Activated T-helper 1 cell treated with Interleukin-2 at 50 U/mL for 16 hours (primary cell): ENCODE measurements around the gene RNASE3.
"Not testable (repeated sequence)": the region's sequence is repeated elsewhere in the genome, so short reads cannot be mapped to it uniquely, and the experiment has no call there.

Experiments
- DNase-seq: peaks from one replicate; pipeline ENCODE4 v3.0.0-alpha.2; 2020; ENCODE audit warnings: low read depth

RNASE3 gene

DNA sequence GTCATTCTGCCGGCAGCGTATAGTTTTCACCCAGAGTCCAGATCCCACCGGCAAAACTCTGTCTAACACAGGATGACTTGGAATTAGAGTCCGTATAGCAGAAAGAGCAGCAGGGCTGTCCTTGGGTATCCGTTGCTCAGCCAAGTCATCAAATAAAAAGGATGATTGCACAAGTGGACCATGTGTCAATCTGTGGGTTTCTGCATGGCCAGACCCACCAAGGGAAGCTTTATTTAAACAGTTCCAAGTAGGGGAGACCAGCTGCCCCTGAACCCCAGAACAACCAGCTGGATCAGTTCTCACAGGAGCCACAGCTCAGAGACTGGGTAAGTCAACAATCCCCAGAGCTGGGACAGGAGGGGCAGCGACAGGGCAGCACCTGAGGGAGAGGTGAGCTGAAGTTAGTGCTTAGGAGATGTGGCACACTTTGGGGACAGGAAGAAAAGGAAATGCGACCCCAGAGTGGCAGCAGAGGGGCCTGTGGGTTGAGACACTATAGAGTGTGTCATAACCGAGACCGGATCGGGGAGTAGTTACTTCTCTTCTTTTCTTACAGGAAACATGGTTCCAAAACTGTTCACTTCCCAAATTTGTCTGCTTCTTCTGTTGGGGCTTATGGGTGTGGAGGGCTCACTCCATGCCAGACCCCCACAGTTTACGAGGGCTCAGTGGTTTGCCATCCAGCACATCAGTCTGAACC, at the start of gene RNASE3:
Gene RNASE3 (plus strand): TSS at position 260 of the 700 bp plus-strand sequence. CDS start 302 bp downstream, at position 562.
- not testable (repeated sequence) for DNase-seq

DNA sequence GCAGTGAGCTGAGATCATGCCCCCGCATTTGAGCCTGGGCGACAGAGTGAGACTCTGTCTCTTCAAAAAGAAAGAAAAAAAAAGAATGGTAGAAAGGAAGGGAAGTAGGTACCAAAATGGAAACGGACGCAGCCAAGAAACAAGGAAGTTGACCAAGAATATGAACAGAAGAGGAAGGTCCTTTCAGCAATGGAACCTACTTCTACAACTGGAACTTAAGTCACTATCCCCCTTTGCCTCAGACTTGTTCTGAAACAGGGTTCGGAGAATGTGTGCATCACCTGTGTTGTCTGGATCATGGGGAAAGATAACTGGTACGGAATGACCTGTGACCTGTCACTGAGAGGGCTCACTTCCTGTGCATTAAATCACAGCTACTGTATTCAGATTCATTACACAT, 44.6 kb upstream of the RNASE3 start:
- no peak for DNase-seq

DNA sequence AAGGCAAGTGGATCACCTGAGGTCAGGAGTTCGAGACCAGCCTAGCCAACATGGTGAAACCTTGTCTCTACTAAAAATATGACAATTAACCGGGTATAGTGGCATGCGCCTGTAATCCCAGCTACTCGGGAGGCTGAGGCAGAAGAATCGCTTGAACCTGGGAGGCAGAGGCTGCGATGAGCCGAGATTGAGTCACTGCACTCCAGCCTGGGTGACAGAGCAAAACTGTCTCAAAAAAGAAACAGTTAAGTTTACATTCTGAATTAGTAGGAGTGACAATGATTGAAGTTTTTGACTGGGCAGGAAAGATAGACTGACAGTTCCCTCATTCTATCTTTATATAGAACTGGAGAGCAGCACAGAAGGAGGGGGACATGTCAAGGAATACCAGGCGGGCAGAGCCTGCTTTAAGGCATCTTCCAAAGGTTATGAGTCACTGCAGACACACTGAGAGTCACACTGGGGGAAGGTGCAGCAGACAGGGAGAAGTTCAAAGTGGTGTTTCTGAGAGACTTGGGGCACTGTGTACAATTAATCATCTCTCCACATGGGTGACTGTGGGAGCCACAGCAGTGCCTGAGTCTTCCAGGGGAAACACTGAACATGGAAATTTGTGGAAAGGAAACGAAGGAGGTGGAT, 42.8 kb upstream of the RNASE3 start:
- no peak for DNase-seq

DNA sequence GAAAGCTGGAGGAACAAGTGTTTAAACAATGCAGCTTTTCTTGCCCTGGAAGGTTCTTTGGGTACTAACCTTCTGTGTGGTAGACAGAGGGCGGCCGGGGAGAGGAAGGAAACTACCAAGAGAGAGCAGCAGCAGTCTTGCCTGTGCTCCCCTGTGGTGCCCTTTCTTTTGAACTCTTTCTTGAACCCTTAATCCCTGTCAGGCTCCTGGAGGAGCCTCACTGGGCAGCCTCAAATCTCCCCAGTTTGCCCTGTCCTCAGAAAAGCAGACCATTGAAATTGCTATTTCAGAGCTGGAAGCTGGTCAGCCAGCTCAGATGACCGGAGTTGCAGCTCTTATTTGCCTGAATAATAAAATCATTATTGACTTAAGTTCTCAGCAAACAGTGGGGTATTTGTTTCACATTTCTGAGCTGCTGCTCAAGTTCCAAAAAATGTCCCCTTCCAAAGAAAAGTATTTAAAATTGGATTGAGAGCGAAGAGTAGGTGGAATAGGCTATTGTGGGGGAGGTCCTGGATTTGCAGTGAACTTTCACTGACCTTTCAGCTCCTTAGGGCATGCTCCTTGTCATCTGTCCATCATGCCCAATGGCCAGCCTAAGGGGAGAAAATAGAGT, 42.1 kb upstream of the RNASE3 start:
- no peak for DNase-seq

DNA sequence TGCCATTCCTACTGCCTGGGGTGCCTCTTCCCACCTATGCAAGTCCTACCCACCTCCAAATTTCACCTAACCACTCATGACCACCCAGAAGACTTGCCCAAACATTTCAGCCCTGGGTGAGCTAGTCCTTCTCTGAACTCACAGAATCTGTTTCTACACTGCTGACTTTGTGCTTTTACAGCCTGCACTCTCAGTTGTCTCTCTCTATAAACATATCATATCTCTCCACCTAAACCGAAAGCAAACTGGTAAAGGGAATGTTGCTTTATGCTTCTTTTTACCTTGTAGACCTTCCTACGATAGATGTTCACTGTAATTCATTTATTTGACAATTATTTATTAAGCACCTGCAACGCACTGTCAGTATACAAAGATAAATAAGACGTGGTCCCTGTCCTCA, 38.1 kb upstream of the RNASE3 start:
- no peak for DNase-seq

DNA sequence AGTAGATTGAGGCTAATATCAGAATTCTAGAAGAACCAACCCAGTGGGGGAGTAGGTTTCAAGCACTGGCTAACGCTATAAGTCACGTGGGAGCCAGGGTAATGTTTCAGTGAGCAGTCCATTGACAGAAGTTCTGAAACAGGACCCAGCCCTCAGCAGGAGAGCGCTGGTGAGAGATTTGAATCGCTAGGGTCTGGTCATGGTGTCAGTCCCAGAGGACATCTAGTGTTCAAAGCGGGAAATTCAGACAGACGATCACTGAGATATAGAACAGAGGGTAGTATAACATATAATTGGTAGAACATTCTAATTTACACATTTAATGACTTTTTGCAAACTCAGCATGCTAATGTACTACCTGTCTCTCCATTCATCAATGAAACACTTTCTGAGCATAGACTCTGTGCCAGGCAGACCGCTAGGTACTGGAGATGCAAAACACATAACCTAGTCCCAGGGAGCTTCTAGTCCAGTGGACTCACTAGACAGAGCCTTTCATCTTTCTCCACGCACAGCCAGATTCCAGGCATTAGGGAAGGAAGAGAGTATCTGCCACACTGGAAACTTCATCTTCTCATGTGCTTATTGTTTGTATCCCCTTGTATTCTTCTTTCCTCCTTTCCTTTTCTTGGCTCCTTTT, 35.4 kb upstream of the RNASE3 start:
- no peak for DNase-seq

DNA sequence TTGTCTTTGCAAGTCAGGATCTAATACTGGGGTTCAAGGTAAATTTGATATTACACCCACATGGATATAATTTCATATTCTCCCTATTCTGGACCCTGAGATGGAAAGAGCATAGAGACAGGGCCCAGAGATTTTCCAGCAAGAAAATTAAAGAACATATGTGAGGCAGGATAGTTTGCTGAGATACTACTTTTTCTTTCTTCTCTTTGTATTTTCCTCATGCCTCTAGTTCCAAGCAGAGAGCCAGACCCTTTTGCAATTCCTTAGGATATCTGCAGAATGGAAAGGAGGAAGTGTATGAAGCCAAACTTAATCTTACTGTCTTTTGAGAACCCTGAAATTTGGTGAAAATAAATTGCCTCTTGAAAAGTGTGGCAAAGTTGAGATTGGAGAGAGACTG, 34.0 kb upstream of the RNASE3 start:
- DNase-seq: no peak

DNA sequence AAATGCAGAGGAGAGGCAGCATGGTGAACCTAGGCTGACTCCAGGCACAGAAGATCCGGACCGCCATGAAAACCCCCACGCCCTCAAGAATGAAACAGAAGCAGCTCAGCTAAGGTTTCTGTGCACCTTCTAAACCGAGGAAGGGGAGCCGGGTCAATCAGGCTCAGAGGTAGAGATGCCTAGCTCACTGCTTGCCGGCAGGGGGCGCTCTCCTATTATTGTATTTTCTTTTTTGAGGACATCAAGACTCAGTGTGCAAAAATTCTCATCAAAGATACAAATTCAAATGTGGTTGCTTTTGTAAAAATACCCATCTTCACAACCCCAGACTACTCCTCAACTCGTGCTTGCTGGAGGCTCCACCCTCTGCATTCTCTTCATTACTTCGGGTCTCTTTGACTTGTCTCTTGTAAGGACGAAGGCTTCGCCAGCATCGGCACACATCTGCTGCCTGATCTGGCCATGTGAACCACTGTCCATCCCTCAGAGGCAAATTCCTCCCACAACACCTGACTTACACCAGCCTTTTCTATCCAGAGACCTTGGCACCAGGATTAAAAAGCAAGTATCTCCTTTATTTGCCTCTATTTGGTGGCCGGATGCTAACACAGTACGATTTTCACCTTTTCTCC, 33.4 kb upstream of the RNASE3 start:
- DNase-seq: peak; percentile 52

DNA sequence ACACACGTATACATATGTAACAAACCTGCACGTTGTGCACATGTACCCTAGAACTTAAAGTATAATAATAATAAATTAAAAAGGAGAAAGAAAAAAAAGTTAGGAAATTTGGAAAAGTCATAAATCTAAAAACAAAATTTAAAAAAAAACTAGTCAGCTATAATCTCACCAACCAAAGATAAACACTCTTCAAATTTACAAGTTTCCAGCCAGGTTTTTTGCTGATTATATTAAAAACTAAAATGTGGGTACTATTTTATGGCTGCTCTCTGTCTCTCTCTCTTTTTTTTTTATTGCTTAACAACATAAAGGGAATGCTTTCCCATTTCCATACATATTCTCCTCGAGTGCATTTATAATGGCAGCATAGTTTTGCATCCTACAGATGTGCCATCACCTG, 25.0 kb upstream of the RNASE3 start:
- DNase-seq: no peak

DNA sequence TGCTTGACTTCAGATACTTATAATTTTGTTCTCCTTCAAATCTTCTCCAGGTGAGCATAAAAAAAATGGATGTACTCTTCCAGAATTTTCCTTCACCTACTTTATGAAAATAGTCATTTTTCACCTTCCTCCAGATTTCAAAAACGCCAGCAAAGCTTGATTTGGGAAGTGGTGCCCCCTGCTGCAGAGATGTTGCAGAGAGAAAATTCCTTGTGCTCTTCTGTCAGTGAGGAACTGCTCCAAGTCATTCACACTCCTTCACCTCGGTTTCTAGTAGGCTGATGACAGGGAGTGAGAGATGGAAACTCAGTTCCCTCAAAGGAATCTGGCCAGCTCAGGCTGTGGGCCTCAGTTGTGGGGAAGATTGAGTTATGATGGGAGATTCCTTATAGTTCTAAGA, 24.2 kb upstream of the RNASE3 start:
- no peak for DNase-seq

DNA sequence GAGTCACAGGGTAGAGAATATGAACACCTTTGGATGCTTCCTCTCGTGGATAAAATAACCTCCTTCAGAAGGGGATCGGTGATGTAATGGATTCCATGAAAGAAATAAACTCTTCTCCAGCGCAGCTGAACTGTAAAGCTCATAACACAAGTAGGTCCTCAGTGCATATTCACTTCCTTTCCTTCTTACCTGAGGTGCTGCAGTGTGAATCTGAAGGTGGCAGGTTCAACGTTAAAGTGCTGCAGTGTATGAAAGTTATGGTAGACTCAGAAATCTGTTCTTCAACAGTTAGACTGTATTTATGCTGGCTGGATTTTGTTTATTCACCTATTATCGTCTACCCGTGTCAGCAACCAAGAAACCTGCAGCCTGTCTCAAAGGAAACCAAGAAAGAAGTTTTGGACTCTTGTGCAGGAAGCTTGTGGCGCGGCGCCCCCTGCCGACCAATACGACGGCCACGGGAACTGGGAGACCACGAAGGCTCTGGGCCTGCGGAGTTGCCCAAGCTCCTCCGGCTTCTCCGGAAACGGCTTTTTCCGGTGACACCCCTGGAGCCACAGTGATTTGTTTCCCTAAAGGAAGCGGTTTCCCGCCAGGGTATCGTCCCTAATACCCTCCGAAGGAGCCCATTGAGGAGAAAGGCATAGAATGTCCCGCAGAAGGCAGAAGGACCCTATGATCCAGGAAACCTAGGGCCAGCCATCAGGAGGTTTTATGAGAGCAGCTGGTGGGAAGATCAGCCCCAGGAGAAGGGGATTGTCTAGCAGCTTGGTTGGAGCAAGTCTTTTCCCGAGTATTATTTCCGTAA, 17.6 kb upstream of the RNASE3 start:
- peak; percentile 58 for DNase-seq

DNA sequence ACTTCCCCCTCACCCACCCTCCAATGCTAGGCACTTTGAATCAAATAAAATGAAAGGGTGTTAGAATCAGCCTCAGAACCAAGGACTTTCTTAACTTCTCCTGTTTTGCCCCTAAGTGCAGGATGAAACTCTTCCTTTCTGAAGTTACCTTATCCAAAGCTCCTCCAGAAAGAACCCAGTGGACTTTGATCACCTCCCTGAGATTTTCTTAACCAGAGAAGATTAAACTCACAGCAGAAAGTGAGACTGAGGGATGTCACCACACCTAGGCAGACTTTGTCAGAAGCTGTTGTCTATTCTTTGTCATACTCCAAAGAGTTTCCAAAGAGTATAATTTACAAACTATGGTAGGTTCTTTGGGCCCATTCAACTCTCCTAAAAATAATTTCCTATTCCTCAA, 14.2 kb upstream of the RNASE3 start:
- no peak for DNase-seq

DNA sequence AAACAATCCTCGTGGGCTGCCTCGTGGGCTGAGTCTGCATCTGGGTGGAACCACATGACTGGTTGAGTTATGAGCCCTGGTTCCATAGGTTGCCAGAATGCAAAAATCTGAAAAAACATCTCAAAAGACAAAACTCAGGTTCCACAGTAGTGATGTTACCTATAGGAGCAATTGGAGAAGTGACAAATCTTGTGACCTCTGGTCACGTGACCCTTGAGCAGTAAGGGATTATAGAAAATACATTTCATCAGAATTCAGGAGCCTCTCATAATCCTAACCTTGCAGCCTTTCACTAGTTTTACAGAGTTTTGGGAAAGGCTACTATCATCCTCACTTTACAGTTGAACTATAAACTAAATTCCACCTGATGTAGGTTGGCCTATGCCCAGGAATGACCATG, 12.5 kb upstream of the RNASE3 start:
- no peak for DNase-seq

DNA sequence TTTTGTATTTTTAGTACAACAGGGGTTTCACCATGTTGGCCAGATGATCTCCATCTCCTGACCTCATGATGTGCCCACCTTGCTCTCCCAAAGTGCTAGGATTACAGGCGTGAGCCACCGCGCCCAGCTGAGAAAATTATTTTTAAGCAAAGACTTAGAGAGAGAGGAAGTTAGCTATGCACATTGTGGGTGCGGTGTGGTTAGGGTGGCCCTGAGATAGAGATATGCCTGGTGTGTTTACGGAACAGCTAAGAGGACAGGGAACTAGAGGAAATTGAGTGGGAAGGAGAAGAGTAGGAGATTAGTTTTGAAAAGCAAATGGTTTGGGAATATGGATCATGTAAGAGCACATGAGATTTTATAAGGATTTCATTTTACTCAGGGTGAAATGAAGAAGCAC, 10.0 kb upstream of the RNASE3 start:
- not testable (repeated sequence) for DNase-seq

DNA sequence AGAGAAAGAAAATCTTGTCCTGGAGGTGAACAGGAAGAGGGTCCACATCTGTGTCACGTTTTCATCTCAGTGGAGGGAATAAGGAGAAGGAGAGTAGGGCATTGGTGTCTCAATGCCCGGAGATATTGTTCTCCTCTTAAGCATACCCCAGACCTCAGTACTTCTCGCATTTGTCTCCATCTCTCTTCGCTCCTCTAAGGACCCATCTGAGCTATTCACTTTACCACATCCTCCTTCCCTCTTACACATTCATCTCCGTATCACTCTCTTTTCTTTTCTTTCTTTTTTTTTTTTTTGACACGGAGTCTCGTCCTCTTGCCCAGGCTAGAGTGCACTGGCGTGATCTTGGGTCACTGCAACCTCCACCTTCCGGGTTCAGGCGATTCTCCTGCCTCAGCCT, 8.4 kb upstream of the RNASE3 start:
- DNase-seq: not testable (repeated sequence)

DNA sequence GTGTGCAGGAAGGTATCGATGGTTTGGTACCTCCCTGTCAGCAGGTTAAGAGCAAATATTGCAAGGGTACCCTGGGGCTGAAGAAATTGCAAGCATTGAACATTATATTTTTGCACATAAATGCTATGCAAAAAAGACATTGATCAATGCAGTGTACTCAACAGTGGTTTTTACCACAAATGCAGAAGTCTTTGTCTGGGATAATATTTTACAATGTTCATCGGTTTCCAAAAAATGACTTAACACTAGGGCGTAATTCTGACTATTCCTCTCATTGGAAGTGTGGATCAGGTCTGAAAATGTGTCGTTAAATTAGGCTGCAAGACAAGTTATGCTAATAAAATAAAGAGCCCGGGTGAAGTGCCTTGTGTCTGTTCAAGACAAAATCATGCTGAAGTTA, 2.8 kb upstream of the RNASE3 start:
- DNase-seq: not testable (repeated sequence)

DNA sequence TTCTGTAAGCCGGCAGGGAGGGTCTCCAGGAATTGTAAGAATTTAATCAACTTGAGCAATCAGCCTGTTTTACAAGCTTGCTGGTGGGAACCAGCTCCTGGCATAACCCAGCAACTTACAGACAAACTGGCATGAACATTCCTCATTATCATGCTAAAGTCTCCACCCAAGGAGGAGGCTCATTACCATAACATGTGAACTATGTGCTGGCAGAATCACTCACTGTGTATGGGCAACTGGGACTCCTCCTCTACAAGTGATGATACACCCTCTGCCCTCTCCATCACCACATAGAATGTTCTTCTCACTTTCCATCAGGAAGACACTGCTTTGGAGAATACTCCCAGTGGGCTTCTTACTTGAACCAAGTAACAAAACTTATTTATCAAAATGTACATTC, 4.1 kb downstream of the RNASE3 start:
- DNase-seq: not testable (repeated sequence)

DNA sequence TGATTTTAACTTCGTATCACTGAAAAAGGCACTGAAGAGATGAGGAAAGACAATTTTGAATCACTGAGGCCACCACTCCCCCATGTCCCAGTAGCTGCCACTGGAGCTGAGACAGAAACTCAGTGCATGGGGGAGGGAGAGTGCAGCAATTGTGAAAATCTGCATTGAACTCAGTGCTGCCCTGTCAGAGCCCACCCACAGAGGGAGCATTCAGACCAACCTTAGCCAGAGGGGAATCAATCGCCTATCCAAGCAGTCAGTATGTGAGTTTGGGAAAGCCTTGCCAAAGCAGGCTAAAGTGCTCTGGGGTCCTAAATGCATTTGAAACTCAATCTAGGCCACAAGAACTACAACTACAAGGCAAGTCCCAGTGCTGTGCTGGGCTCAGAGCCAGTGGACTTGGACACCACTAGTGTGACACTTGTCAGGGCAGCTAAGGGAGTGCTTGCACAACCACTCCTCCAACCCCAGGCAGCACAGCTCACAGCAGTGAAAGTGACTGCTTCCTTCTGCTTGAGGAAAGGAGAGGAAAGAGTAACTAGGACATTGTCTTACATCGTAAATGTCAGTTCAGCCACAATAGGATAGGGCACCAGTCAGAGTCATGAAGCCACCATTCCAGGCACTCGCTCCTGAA, 13.3 kb downstream of the RNASE3 start:
- no peak for DNase-seq

DNA sequence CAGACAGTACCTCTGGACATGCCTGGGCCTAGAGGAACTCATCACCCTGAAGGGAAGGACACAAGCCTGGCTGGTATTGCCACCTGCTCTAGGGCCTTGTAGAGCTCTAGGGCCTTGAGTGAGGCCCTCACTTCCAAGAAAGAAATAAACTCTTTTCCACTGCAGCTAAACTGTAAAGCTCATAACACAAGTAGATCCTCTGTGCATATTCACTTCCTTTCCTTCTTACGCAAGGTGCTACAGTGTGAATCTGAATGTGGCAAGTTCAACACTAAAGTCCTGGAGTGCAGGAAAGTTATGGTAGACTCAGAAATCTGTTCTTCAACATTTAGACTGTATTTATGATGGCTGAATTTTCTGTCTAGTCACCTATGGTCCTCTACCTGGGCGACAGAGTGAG, 14.5 kb downstream of the RNASE3 start:
- no peak for DNase-seq

DNA sequence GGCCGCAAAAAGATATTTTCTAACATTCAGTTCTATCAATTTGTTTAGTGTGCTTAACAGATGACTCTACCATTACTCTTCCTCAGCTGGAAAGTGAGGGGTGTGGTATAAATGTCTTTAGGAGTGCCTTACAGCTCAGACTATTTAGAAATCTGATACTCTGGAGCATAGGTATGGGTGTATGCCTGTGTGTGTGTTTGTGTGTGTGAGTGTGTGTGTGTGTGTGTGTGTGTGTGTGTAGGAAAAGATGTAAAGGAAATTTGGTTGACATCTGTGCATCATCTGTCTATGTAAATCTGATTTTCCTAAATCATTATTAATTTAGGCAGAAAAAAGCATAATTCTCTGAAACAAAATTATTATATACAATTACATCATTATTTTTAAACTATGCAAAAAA, 16.0 kb downstream of the RNASE3 start:
- no peak for DNase-seq

DNA sequence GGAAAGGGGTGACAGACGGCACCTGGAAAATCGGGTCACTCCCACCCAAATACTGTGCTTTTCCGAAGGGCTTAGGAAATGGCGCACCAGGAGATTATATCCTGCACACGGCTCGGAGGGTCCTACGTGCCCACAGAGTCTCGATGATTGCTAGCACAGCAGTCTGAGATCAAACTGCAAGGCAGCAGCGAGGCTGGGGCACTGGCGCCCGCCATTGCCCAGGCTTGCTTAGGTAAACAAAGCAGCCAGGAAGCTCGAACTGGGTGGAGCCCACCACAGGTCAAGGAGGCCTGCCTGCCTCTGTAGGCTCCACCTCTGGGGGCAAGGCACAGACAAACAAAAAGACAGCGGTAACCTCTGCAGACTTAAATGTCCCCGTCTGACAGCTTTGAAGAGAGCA, 19.6 kb downstream of the RNASE3 start:
- not testable (repeated sequence) for DNase-seq
